ENCODE results near the gene TBC1D32.
"Not testable (repeated sequence)": the region's sequence is repeated elsewhere in the genome, so short reads cannot be mapped to it uniquely, and the experiment has no call there.

- not testable (repeated sequence) for TF ChIP-seq ZBTB33 (IDR thresholded peaks at IDR 0.05; ENCODE audit: borderline replicate concordance, low read depth); ELF1 (IDR thresholded peaks at IDR 0.05); YY1 (IDR thresholded peaks at IDR 0.05; ENCODE audit: low read depth); SIN3A (IDR thresholded peaks at IDR 0.05; ENCODE audit: borderline replicate concordance, low read depth, low read length); NRF1 (IDR thresholded peaks at IDR 0.05; ENCODE audit: low read depth, low read length); RCOR1 (IDR thresholded peaks at IDR 0.05; ENCODE audit: low read length); CTCF (IDR thresholded peaks at IDR 0.05); RAD21 (IDR thresholded peaks at IDR 0.05; ENCODE audit: low read length); SMC3 (IDR thresholded peaks at IDR 0.05; ENCODE audit: low read depth, low read length); REST (IDR thresholded peaks at IDR 0.05; ENCODE audit: low read depth, low read length); USF2 (IDR thresholded peaks at IDR 0.05; ENCODE audit: borderline replicate concordance, low read depth, low read length)
These were observed 586 bp downstream of the TBC1D32 start for GRCh38 chr6:121333694-121334093.
